Measurements from ENCODE around the gene TPH1.

The TPH1 gene

GRCh38 chr11:18046116-18046777, at the start of gene TPH1:
TPH1 (minus strand) TSS chr11:18046269; CDS start chr11:18040762, 5,507 bp downstream.
- FAIRE-seq = no peak

GRCh38 chr11:18093959-18094358, 47.9 kb upstream of the TPH1 start:
- no peak for FAIRE-seq

- FAIRE-seq = no peak
Observed at GRCh38 chr11:18091731-18092130, 45.7 kb upstream of the TPH1 start.

- FAIRE-seq = no peak
Observed at GRCh38 chr11:18088966-18089365, 42.9 kb upstream of the TPH1 start.

GRCh38 chr11:18088366-18088765, 42.3 kb upstream of the TPH1 start:
- no peak for FAIRE-seq

GRCh38 chr11:18081551-18081950, 35.5 kb upstream of the TPH1 start:
- no peak for FAIRE-seq

GRCh38 chr11:18080451-18080850, 34.4 kb upstream of the TPH1 start:
- FAIRE-seq = no peak

- FAIRE-seq = no peak
Observed at GRCh38 chr11:18078909-18079308, 32.8 kb upstream of the TPH1 start.

- no peak for FAIRE-seq
Observed at GRCh38 chr11:18075444-18075843, 29.4 kb upstream of the TPH1 start.

GRCh38 chr11:18071098-18071705, 25.1 kb upstream of the TPH1 start:
- no peak for FAIRE-seq

- no peak for FAIRE-seq
Observed at GRCh38 chr11:18067372-18067771, 21.3 kb upstream of the TPH1 start.

- no peak for FAIRE-seq
Observed at GRCh38 chr11:18066626-18067025, 20.6 kb upstream of the TPH1 start.

- FAIRE-seq = no peak
Observed at GRCh38 chr11:18065572-18065971, 19.5 kb upstream of the TPH1 start.

GRCh38 chr11:18064450-18065054, 18.5 kb upstream of the TPH1 start:
- FAIRE-seq = no peak

- no peak for FAIRE-seq
Observed at GRCh38 chr11:18063862-18064434, 17.9 kb upstream of the TPH1 start.

GRCh38 chr11:18063125-18063524, 17.1 kb upstream of the TPH1 start:
- FAIRE-seq = no peak

- FAIRE-seq = no peak
Observed at GRCh38 chr11:18061351-18061750, 15.3 kb upstream of the TPH1 start.

- no peak for FAIRE-seq
Observed at GRCh38 chr11:18056561-18057181, 10.6 kb upstream of the TPH1 start.

- FAIRE-seq = no peak
Observed at GRCh38 chr11:18054511-18055103, 8.5 kb upstream of the TPH1 start.

- FAIRE-seq = no peak
Observed at GRCh38 chr11:18050848-18051247, 4.8 kb upstream of the TPH1 start.

GRCh38 chr11:18036456-18036855, 9.6 kb downstream of the TPH1 start:
- FAIRE-seq = no peak

- FAIRE-seq = no peak
Observed at GRCh38 chr11:18027475-18027874, 18.6 kb downstream of the TPH1 start.

GRCh38 chr11:18022419-18022818, 23.6 kb downstream of the TPH1 start:
- no peak for FAIRE-seq

Measured in TTC549 (cell line).